ENCODE measurements around the gene KIAA1217.

The KIAA1217 gene

GRCh38 chr10:24208661-24209431, at the start of gene KIAA1217:
Gene KIAA1217 (plus strand): TSS chr10:24209138. CDS start chr10:24209194, 56 bp downstream.
- peak; percentile 67 for DNase-seq

DNA sequence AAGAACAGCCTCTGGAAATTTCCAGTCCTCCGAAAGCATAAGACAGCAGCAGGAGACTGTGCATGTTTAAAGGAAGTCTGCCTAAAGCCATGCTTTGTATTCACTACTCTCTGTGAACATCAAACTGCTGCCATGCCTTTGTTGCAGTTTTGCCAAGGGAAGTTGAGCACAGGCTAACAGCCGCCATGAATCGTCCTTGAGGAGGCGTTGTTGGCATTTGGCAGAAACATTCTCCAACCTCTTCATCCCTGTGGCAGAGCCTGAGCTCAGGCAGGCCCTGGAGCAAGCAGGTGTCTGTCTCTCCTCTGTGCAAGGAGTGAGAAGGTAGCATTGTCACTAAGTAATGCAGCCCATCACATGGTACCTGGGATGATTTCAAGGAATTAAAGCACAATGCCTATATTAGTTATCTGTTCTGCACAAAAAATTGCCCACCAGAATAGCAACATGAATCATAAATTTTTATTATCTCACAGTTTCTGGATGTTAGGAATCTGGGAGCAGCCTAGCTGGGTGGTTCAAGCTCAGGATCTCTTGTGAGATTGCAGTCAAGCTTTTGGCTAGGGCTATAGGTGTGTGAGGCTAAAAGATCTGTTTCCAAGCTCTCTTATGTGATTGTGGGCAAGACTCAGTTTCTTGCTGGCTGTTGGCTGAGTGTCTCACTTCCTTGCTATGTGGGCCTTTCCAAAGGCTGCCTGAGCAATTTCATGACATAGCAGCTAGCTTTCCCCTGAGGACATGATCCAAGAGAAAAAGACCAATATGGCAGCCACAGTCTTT, 46.5 kb upstream of the KIAA1217 start:
- no peak for DNase-seq

GRCh38 chr10:24163485-24163884, 45.5 kb upstream of the KIAA1217 start:
- no peak for DNase-seq

DNA sequence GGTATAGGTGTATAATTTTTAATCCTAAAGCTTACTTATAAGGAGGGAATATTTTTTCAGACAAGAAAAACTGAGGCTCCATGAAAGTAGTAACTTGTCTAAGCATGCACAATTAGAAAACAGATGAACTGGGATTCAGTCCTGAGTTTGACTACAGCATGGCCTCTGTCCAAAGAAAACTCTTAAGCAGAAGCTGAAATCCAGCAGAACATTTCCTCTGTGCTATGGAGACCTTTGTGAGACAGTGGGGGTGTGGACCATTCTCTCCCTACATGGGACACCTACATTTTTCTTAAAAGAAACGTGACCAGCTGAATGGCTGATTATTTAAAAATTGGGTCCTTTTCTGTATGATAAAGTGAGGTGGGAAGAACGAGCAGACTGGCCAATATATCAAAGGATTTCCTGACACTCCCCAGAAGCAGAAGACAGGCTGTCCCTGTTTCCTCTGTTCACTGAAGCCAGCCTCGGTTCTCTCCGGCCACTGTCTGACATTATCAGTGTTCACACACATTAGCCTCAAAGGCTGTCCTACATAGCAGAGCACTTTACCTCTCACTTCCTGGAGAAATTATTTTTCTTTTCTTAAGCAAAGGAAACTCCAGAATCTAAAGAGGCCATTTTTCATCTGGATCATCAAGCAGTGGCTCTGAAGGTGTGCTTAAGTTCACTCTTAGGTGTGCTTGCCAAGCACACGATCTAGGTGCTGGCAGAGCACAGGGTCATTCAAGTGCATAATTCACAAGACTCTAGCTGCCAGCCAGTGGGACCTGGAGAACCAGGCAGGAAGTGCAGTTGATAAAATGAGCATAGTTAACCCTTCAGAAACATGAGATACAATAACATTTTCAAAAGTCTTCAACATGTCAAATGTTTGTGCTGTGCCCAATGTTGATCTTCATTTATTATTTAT, 40.4 kb upstream of the KIAA1217 start:
- no peak for DNase-seq

GRCh38 chr10:24170199-24170598, 38.7 kb upstream of the KIAA1217 start:
- no peak for DNase-seq

DNA sequence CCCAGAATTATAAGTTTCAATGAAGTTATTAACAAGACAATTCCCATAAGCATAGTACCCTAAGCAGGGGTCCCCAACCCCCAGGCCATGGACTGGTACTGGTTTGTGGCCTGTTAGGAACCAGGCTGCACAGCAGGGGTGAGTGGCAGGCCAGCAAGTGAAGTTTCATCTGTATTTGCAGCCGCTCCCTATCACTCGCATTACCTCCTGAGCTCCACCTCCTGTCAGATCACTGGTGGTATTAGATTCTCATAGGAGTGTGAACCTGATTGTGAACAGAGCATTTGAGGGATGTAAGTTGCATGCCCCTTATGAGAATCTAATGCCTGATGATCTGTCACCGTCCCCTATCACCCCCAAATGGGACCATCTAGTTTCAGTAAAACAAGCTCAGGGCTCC, 36.0 kb upstream of the KIAA1217 start:
- DNase-seq, result no peak

- DNase-seq, result no peak
Observed at GRCh38 chr10:24174014-24174413, 34.9 kb upstream of the KIAA1217 start.

DNA sequence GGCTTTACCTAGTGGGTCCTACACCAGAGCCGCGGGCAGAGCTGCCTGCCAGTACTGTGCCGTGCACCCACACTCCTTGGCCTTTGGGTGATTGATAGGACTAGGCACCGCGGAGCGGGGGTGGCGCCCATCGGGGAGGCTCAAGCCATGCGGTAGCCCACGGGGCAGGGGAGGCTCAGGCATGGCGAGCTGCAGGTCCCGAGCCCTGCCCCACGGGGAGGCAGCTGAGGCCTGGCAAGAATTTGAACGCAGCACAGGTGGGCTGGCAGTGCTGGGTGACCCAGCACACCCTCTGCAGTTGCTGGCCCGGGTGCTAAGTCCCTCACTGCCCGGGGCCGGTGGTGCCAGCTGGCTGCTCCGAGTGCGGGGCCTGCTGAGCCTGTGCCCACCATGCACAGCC, 32.3 kb upstream of the KIAA1217 start:
- DNase-seq, result no peak

GRCh38 chr10:24177636-24178035, 31.3 kb upstream of the KIAA1217 start:
- no peak for DNase-seq

DNA sequence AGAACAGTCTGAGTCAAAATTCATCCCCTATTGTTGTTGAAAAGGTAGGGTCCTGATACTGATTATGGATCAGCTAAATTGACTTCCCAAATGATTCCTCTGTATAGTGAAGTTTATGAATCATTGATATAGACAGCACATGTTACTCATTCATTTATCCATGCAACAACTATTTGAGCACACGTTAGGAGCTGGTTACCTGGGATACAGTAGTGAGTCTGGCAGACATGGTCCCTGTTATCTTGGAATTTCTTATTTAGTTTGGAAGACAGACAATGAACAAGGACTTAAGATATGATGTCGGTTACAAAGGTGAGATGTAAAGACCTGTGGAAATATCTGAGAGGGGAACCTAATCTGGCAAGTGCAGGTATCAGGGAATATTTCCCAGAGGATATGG, 28.0 kb upstream of the KIAA1217 start:
- no peak for DNase-seq

- no peak for DNase-seq
Observed at GRCh38 chr10:24184455-24184854, 24.5 kb upstream of the KIAA1217 start.

DNA sequence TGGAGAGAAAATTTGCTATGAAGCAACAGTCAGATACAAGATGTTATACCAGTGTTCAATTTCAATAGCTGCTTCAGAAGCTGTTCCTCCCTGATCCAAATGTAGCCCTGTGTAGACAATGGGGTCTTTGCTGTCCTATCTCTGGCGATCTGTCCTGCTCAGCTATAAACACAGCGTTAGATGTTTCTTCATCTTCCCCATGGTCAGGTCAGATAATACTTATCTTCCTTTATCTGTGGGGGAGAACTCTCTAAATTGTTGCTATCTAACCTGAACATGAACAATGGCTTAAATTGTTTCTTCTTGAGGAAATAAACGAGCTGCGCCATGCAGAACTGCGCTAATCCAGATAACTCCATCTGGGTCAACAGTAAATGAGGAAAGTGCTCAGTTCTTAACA, 15.6 kb upstream of the KIAA1217 start:
- no peak for DNase-seq

DNA sequence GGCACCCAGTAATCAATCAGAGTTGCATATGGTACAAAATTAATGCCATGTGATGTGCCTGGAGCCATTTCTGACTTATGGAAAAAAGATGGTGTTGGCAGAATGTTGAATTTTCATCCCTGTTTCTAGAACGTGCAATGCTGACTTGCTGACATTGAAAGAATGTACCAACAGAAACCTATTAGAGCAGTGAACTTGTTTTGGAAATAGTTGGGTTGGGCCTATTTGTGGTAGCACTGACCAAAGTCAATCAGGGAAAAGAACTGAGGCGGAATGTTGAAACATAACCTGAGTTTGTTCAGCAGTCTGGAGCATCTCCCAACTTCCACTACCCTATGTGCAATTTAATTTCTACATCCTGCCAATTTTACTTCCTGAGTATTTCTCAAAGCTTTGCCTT, 11.7 kb upstream of the KIAA1217 start:
- no peak for DNase-seq

- no peak for DNase-seq
Observed at GRCh38 chr10:24201503-24202180, 7.3 kb upstream of the KIAA1217 start.

- no peak for DNase-seq
Observed at GRCh38 chr10:24202181-24202570, 6.8 kb upstream of the KIAA1217 start.

- DNase-seq, result no peak
Observed at GRCh38 chr10:24205821-24206220, 3.1 kb upstream of the KIAA1217 start.

- no peak for DNase-seq
Observed at GRCh38 chr10:24206334-24206733, 2.6 kb upstream of the KIAA1217 start.

GRCh38 chr10:24206926-24207325, 2.0 kb upstream of the KIAA1217 start:
- no peak for DNase-seq

DNA sequence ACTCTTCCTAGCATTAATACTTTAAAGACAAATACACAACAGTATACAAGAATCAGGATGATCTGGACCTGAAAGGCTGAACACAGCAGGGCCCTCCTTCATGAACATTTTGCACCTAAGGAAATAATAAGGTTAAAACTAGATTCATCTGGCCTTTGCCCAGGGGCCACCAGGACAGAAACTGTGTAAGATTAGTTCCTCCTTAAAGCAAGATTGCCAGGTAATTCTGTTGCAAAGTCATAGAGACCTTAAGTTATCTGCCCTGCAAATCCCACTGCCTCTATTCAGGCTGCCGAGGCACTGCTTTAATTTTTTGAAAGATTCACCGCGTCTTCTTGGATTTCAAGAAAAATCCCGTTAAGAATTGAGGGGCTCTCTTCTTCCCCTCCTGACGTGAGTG, 1.6 kb upstream of the KIAA1217 start:
- DNase-seq, result no peak

DNA sequence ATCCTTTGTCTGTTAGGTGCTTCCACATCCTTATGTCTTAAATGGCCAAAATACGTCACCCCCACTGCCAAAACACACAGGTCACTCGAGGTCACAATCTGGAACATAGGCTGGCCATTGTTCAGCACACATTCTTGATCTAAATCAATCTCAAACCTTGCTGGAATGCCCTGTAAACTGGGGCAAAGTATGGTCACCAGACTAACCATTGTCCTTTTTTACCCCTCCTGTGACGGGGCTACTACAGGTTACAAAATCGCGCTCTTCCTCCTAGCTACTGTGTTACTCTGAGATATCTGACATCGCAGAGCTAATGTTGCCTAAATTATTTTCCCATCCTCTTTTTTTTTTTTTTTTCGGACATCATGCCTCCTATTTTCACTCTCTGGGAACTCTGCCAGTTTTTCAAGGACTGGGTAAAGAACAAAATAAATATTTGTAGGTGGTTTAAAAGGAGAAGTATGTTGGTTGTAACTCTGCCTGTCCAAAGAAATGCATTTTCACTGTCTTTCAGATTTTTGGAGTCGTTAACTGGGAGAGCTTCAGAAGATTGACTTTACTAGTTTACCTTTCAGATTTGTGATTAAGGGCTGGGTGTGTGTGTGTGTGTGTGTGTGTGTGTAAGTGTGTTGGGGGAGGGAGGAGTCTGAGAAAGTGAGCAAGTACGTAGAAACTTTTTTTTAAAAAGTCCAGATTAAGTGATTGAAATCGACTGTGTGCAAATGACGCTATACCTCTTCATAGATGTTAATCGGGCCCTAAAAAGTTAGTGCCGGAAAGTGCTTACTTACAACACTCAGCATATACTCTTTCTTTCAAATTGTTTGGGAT, 942 bp upstream of the KIAA1217 start:
- DNase-seq, result peak; percentile 37

DNA sequence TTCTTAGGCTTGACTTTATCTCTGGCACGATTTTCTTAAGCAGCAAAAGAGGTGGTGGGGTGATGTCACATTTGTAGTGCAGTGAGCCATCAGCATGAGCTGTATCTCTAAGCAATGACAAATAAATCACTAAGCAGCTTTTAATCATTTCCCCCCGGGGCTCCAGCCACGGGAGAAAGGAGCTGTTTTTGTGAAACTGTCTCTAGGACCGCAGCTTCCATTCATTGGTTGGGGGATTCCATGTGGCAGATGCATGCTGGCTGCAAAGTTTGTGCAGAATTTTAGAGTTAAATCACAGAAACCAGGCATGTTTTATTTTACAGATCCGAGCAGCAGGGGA, 464 bp downstream of the KIAA1217 start:
- peak; percentile 41 for DNase-seq

GRCh38 chr10:24209946-24210491, 1.1 kb downstream of the KIAA1217 start:
- peak; percentile 57 for DNase-seq
